ENCODE measurements around the gene ALX4.

The ALX4 gene

DNA sequence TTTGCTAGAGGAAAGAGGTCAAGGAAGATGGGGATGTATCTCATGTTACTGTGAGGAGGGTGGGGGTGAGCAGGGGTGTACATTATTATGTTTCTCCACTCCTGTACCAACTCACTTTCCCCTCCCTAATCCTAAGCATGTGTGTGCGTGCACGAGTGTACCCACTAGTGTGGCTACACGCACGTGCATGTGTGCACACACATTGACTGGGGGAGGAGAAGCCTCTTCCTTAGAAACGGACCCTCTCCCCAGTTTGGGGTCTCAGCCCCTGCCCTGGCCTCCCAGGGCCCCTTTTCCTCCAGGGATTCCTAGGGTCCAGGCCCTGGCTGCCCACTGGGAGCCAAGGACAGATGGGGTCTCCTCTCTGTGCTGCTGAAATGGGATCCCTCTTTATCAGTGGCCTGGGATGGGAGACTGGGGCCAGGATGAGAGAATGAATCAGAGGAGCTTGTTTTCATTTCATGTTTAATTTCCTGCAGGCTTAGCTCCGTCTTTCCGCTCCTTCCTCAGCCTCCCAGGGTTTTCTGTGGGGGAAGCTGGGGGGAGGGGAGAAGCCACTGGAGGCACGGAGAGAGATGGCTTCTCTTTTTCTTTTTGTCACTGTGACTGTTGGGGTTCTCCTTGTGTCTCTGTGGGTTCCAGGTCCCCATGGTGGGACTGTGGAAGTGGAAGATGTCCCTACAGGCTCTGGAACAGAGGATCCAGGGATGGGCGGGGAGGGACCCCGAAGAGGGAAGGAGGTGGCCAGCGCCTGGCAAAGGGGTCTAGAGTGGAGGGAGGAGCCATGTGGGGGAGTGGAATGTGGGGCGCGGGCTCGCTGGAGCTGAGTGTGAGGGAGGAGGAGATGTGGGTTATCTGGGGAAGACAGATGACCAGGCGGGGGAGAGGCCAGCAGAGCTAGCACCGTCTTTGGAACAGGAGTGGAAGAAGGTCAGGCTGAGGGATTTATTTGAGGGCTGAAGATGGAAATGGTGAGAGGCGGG lies 40.3 kb downstream of the ALX4 start:
- peak; percentile 60 for DNase-seq (ENCODE audit: low read depth)
- TF ChIP-seq, protein P1, sequence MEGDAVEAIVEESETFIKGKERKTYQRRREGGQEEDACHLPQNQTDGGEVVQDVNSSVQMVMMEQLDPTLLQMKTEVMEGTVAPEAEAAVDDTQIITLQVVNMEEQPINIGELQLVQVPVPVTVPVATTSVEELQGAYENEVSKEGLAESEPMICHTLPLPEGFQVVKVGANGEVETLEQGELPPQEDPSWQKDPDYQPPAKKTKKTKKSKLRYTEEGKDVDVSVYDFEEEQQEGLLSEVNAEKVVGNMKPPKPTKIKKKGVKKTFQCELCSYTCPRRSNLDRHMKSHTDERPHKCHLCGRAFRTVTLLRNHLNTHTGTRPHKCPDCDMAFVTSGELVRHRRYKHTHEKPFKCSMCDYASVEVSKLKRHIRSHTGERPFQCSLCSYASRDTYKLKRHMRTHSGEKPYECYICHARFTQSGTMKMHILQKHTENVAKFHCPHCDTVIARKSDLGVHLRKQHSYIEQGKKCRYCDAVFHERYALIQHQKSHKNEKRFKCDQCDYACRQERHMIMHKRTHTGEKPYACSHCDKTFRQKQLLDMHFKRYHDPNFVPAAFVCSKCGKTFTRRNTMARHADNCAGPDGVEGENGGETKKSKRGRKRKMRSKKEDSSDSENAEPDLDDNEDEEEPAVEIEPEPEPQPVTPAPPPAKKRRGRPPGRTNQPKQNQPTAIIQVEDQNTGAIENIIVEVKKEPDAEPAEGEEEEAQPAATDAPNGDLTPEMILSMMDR (conservative IDR thresholded peaks at IDR 0.05; ENCODE audit: low read depth, low read length), result no peak
- H3K4me3 ChIP-seq (ENCODE audit: low read depth, low read length), result peak overlapping the region; percentile 20

DNA sequence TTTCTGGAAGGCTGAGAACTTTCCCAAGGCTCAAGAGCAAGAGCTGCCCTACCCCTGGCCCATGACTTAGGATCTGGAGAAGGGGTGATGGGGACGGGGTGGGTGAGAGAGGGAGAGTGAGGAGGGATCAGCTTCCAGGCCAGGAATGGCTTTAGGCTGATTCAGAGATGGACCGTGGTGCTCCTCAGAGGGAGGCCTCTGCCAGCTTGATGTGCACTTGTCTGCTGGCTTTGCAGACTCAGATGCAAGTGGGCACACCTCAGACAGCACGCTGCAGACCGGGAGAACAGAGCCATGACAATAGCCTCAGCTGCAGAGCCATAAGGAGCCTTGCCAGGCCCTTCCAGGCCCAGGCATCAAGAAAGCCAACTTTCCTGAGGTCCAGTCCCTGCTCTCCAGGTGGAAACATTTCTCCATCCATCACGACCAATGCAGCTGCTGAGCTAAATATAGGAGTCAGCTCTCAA lies 41.3 kb downstream of the ALX4 start:
- H3K4me3 ChIP-seq (ENCODE audit: low read depth, low read length), result no peak overlapping the region
- no peak for DNase-seq (ENCODE audit: low read depth)
- TF ChIP-seq, protein P1 (conservative IDR thresholded peaks at IDR 0.05; ENCODE audit: low read depth, low read length), result no peak

DNA sequence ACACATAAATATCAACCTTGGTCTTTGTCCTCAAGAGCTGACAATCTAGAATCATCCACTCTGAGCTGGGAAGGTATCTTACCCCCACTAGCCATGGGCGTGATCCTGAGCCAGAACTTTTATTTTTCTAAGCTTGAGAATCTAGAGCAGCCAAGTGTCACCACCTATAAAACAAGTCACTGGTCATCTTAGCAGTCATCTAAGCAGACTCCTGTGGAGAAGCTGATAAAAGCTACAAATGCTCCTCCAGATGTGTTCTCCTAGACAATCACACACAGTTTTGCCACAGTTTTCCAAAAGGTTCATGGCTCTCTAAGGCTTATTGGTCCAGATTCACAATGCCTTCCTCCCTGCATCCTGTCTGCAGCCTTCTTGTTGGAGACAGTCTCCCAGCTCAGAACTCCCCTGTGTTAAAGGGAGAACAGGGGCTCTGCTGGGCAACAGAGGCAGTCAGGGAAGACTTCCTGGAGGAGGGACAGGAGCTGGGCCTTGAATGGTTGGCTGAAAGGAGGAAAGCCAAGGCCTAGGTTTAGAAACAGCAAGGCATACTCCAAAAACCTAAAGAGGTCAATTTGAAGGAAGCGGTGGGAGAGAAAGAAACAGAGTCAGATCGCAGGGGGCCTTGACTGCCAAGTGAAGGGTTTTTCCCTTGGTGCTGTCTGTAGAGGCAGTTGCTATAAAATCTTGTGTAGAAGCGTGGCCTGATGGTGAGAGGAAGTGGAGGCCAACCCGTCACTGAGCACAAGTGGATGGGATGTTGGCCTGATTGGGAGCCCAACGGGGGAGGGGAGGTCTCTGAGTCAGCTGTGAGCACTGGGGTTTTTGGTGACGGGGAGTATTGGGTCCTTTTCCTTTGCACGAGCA lies 42.0 kb downstream of the ALX4 start:
- DNase-seq (ENCODE audit: low read depth), result no peak
- TF ChIP-seq, protein P1 (conservative IDR thresholded peaks at IDR 0.05; ENCODE audit: low read depth, low read length), result no peak

DNA sequence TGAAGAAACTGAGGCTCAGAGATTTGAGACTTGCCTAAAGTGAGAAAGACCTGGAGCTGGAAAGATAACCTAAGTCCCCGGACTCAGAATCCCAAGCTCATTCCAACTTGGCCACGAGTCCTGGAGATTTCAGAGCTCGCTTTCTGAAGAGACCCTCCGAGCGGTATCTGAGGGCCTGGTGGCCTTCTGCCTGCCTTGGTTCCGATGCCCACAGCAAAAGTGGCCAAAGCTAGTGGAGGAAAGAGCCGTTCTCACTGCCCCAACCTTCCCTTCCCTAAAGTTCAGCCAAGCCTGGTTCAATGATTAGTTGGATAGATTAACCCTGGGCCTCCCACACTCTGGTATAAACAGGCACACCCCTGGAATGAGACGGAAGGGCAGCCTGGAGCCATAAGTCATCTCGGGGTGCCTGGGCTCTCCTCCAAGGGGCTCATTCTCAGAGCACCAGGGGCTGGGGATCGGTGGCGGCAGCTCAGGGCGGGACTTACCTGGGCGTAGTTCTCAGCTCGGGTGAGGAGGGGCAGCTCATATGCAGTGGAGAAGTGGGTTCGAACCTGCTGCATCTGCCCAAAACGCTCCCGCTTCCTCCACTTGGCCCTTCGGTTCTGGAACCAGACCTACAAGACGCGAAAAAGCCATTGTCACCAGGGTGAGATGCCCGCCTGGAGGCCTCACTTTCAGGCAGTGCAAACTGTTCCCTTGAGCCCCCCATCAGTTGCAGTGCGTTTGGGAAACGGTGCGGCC lies 42.8 kb downstream of the ALX4 start:
- no peak for DNase-seq (ENCODE audit: low read depth)
- TF ChIP-seq, protein P1 (conservative IDR thresholded peaks at IDR 0.05; ENCODE audit: low read depth, low read length), result no peak
- no peak overlapping the region for H3K4me3 ChIP-seq (ENCODE audit: low read depth, low read length)

More for the DNA sequence above, 42.0 kb downstream of the ALX4 start:
- H3K4me3 ChIP-seq (ENCODE audit: low read depth, low read length), result no peak overlapping the region

DNA sequence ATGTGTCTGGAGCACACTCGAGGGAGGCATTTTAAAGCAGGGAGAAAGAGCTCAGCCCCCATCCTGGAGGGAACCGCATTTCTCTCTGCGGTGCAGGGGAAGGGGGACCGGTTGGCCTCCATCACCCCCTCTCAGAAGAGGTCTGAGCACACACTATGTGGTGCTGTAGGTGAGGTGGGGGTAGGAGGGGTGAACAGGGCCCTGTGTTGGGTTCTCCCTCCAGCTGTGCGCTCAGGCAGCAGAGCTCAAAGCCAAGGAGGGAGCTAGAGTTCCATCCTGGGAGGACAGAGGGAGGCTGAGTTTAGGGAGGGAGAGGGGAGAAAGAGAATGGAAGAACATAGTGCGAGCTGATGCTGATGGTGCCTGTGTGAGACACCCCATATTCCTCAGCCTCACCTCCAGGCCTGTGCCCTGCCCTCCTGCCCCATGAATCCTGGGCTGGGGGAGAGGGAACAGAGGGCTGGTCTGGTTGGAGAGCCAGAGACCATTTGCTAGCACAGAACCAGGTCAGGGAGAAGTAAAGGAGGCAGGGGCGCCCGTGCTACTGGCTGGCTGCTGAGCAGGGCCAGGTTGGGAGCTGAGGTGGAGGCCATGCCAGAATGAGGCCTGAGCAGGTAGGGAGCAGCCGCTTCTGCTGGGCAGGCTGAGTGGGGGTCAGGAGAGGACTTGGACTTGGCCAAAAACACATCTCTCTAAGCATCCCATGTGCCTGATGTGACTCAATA lies 43.7 kb downstream of the ALX4 start:
- TF ChIP-seq, protein P1 (conservative IDR thresholded peaks at IDR 0.05; ENCODE audit: low read depth, low read length), result no peak
- no peak overlapping the region for H3K4me3 ChIP-seq (ENCODE audit: low read depth, low read length)
- no peak for DNase-seq (ENCODE audit: low read depth)

DNA sequence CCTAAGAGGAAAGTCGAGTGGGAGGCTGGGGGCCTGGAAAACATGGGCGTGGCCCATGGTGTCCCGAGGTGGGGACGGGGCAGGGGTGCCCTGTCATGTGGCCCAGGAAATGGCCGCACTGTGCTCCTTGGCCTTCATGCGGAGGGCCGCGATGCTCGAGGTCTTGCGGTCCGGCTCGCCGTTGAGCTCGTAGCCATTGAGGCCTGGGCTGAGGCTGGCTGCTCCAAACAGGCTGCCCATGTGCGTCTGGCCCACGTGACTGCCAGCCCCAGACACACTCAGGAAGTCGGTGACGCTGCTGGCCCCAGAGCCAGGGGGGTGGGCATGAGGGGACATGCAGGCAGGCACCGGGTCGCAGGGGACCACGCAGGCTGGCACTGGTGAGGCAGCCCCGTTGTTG lies 45.2 kb downstream of the ALX4 start:
- no peak for DNase-seq (ENCODE audit: low read depth)
- no peak overlapping the region for H3K4me3 ChIP-seq (ENCODE audit: low read depth, low read length)
- TF ChIP-seq, protein P1 (conservative IDR thresholded peaks at IDR 0.05; ENCODE audit: low read depth, low read length), result no peak

Data from choroid plexus epithelial cell (primary cell).